Tibial nerve (tissue), 3 donors: ENCODE results near the gene CLPSL1.

Source experiments
- POLR2A ChIP-seq, 2 donors: fragments of 450-650 bp; IDR thresholded peaks; one replicate each; pipeline ENCODE4 v1.6.1; 2017; ENCODE audit warnings: antibody characterized with exemption in 2 of 2, mild to moderate bottlenecking in 2 of 2, moderate library complexity in 2 of 2
- TF ChIP-seq, protein P1 (sequence below), 5 experiments: fragments of 200-600 bp in 3 of 5; fragments of 450-650 bp in 2 of 5; sonication (generic) in 3 of 5; IDR thresholded peaks; one replicate each; pipeline ENCODE4 v1.5.1; 2016 to 2019; ENCODE audit warnings: antibody characterized with exemption in 5 of 5, mild to moderate bottlenecking in 3 of 5, moderate library complexity in 2 of 5

DNA sequence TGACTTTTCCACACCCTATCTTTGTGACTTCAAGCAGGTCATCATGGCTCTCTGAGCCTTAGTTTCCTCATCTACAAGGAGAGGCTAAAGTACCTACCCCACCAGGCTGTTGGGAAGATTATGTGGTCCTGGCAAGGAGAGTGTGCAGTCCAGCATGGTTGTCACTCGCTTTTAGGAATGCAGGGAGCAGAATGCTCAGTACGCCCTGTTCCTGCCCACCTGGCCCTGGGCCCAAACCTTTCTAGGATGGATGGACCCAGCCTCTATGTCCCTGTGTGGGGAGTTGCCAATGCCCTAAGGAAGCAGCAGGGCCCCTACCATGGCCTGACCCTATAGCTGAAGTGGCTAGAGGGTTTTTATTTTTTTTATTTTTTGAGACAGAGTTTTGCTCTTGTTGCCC, 2.4 kb upstream of the CLPSL1 start:
- TF ChIP-seq, protein P1, sequence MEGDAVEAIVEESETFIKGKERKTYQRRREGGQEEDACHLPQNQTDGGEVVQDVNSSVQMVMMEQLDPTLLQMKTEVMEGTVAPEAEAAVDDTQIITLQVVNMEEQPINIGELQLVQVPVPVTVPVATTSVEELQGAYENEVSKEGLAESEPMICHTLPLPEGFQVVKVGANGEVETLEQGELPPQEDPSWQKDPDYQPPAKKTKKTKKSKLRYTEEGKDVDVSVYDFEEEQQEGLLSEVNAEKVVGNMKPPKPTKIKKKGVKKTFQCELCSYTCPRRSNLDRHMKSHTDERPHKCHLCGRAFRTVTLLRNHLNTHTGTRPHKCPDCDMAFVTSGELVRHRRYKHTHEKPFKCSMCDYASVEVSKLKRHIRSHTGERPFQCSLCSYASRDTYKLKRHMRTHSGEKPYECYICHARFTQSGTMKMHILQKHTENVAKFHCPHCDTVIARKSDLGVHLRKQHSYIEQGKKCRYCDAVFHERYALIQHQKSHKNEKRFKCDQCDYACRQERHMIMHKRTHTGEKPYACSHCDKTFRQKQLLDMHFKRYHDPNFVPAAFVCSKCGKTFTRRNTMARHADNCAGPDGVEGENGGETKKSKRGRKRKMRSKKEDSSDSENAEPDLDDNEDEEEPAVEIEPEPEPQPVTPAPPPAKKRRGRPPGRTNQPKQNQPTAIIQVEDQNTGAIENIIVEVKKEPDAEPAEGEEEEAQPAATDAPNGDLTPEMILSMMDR (IDR thresholded peaks at IDR 0.05), result no peak
- no peak for TF ChIP-seq POLR2A (IDR thresholded peaks at IDR 0.05)
